Activated B cell treated with CpG ODN at 0.5 μM for 24 hours (primary cell): ENCODE results near the gene SMIM28. TPM values are rescaled to one million over a fixed set of nuclear protein-coding genes. Genes with fewer than 3 reads are reported as not detected.

Experiments
- ATAC-seq: fragments of 200-7000 bp; cut with Tn5 transposase; one replicate; pipeline ENCODE4 v1.10.0; 2021; ENCODE audit warnings: low read depth, mild to moderate bottlenecking, moderate library complexity
- CTCF ChIA-PET: fragments of 350-600 bp; sonication (Branson Sonifier 250); formaldehyde crosslinking; loops from one replicate; lab custom pipeline; 2021; ENCODE audit warnings: antibody characterized with exemption; lab: Charles Lee
- POLR2A ChIA-PET: fragments of 350-600 bp; sonication (Branson Sonifier 250); formaldehyde crosslinking; loops from one replicate; lab custom pipeline; 2021; ENCODE audit warnings: antibody characterized with exemption; lab: Charles Lee
- DNase-seq: peaks from one replicate; pipeline ENCODE4 v3.0.0; 2022
- H3K27ac Mint-ChIP-seq: one replicate; pipeline ENCODE4 v1.8.0; 2020; ENCODE audit warnings: mixed read lengths
- H3K27me3 Mint-ChIP-seq: one replicate; pipeline ENCODE4 v1.8.0; 2021; ENCODE audit warnings: mixed read lengths
- H3K36me3 Mint-ChIP-seq: one replicate; pipeline ENCODE4 v1.8.0; 2021; ENCODE audit warnings: low read depth, mixed read lengths
- H3K4me1 Mint-ChIP-seq: one replicate; pipeline ENCODE4 v1.8.0; 2021; ENCODE audit warnings: mixed read lengths
- H3K4me3 Mint-ChIP-seq: one replicate; pipeline ENCODE4 v1.8.0; 2020; ENCODE audit warnings: mild to moderate bottlenecking, mixed read lengths
- H3K9me3 Mint-ChIP-seq: one replicate; pipeline ENCODE4 v1.8.0; 2020; ENCODE audit warnings: mixed read lengths
- intact Hi-C: fragments of 100-400 bp; cut with micrococcal nuclease; formaldehyde crosslinking; loops from one replicate; pipeline ENCODE4 v1.15.1; 2024
- total RNA-seq: library from RNA; stranded (reverse); gene quantifications from 2 replicates; pipeline ENCODE4 v1.2.3, GENCODE V29; 2022
- TF ChIP-seq, protein P1 (sequence below): fragments of 200-600 bp; IDR thresholded peaks from one replicate; pipeline ENCODE4 v1.8.0; 2022; ENCODE audit warnings: antibody characterized with exemption, mild to moderate bottlenecking

The SMIM28 gene
- total RNA-seq, 1 donor from 2014 or later, result not detected

DNA sequence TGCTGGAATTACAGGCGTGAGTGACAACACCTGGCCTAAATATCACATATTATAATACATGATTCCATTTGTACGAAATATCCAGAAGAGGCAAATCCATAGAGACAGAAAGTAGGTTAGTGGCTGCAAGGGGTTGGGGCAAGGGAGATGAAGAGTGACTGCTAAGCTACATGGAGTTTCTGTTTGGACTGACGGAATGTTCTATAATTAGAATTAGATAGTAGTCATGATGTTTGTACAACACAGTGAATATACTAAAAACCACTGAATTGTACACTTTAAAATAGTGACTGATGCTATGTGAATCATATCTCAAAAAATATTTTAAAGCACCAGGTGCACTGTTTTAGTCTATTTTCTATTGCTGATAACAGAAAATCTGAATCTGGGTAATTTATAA, 22.6 kb downstream of the SMIM28 start:
- no peak for ATAC-seq

DNA sequence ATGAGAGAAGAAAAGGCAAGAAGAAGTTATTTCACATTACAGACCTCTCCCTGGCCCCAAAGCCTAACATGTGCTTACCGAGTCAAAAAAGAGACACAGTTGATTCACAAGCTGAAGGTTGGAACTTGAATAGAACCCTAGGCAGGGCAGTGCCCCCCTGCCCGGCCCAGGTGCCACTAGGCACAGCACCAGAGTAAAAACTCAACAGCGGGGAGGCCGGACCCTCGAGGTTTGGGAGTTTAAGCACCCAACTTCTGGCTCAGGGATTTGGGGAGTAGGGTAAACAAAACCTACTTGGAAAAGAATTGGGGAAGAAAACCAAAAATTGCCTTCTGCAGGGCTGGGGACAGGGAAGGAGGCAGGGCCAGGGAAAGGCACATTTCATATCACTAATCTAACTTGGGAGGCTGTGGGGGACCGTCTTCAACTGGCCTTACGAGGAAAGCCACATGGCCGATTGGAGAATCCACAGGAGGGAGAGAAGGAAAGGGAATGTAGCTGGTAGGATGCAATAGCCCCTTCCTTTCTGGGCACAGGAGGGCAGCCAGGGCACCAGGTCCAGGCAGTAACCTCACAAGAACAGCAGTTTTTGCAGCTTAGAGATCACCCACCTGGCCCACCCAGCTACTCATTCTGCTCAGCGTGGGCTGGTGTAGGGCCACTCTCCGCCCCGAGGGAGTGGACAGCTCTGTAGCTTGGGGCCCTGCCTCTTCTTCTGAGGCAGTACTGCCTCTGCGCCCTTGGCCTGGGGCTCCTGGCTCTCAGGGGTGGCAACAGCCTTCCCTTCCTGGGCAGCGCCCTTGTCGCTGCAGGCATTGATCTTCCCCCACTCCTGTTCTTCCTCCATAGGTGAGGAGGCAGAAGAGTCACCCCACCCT, 24.5 kb downstream of the SMIM28 start:
- TF ChIP-seq, protein P1, sequence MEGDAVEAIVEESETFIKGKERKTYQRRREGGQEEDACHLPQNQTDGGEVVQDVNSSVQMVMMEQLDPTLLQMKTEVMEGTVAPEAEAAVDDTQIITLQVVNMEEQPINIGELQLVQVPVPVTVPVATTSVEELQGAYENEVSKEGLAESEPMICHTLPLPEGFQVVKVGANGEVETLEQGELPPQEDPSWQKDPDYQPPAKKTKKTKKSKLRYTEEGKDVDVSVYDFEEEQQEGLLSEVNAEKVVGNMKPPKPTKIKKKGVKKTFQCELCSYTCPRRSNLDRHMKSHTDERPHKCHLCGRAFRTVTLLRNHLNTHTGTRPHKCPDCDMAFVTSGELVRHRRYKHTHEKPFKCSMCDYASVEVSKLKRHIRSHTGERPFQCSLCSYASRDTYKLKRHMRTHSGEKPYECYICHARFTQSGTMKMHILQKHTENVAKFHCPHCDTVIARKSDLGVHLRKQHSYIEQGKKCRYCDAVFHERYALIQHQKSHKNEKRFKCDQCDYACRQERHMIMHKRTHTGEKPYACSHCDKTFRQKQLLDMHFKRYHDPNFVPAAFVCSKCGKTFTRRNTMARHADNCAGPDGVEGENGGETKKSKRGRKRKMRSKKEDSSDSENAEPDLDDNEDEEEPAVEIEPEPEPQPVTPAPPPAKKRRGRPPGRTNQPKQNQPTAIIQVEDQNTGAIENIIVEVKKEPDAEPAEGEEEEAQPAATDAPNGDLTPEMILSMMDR, result no peak
- no peaks in the 10 kb centered on the region for H3K27me3 Mint-ChIP-seq
- H3K4me1 Mint-ChIP-seq, result peaks cover 20% of the 10 kb centered on the region
- CTCF ChIA-PET, result interaction anchor here (3.0 kb wide), 1 partner anchor 8 kb away, joined by 17 read pairs; no protein-coding TSS in a partner anchor
- intact Hi-C loops, result loop anchor here (5.0 to 10.0 kb wide), 5 partner anchors 293 to 1577 kb away; partner anchors contain the start of genes PEX7, REPS1 and TNFAIP3
- POLR2A ChIA-PET, result interaction anchor here (0.7 kb wide), 2 partner anchors 279 to 535 kb away, joined by 3 to 7 read pairs; partner anchors contain the start of gene TNFAIP3
- peaks cover 15% of the 10 kb centered on the region for H3K36me3 Mint-ChIP-seq
- DNase-seq, result no peak
- peak overlapping the region; percentile 11 for H3K4me3 Mint-ChIP-seq
- no peak for ATAC-seq
- no peaks in the 10 kb centered on the region for H3K9me3 Mint-ChIP-seq
- no peak overlapping the region for H3K27ac Mint-ChIP-seq

More for the DNA sequence above, 22.6 kb downstream of the SMIM28 start:
- Mint-ChIP-seq H3K4me3 (no peak overlapping the region), H3K4me1 (peaks cover 22% of the 10 kb centered on the region), H3K9me3 (no peaks in the 10 kb centered on the region), H3K27me3 (no peaks in the 10 kb centered on the region), H3K36me3 (peaks cover 2% of the 10 kb centered on the region), H3K27ac (no peak overlapping the region)
- TF ChIP-seq, protein P1, result no peak
- ChIA-PET POLR2A (no interaction called here), CTCF (no interaction called here)
- intact Hi-C loops, result loop anchor here (5.0 to 10.0 kb wide), 5 partner anchors 294 to 1576 kb away; partner anchors contain the start of genes PEX7, REPS1 and TNFAIP3
- DNase-seq, result no peak

DNA sequence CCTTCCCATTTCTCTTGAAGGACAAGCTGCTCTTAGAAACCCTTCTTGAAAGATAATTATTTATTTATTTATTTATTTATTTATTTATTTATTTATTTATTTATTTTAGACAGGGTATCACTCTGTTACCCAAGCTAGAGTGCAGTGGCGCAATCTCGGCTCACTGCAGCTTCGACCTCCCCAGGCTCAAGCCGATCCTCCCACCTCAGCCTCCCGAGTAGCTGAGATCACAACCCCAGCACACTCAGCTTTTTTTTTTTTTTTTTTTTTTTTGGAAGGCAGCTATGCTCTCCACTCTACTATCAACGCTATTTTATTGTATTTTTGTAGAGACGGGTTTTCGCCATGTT, 25.1 kb downstream of the SMIM28 start:
- DNase-seq (no peak), ATAC-seq (no peak)
- no peaks in the 10 kb centered on the region for H3K9me3 Mint-ChIP-seq
- no peak overlapping the region for H3K4me3 Mint-ChIP-seq
- H3K27ac Mint-ChIP-seq, result peak overlapping the region; percentile 73
- peaks cover 20% of the 10 kb centered on the region for H3K36me3 Mint-ChIP-seq
- ChIA-PET POLR2A (interaction anchor here (0.6 to 3.1 kb wide), 4 partner anchors 8 to 536 kb away, joined by 3 to 17 read pairs (median 5); partner anchors contain the start of gene TNFAIP3), CTCF (interaction anchor here (3.0 kb wide), 1 partner anchor 9 kb away, joined by 17 read pairs; no protein-coding TSS in a partner anchor)
- intact Hi-C loops, result loop anchor here (5.0 to 10.0 kb wide), 5 partner anchors 292 to 1578 kb away; partner anchors contain the start of genes PEX7, REPS1 and TNFAIP3
- H3K4me1 Mint-ChIP-seq, result peaks cover 20% of the 10 kb centered on the region
- TF ChIP-seq, protein P1, result no peak
- H3K27me3 Mint-ChIP-seq, result no peaks in the 10 kb centered on the region

DNA sequence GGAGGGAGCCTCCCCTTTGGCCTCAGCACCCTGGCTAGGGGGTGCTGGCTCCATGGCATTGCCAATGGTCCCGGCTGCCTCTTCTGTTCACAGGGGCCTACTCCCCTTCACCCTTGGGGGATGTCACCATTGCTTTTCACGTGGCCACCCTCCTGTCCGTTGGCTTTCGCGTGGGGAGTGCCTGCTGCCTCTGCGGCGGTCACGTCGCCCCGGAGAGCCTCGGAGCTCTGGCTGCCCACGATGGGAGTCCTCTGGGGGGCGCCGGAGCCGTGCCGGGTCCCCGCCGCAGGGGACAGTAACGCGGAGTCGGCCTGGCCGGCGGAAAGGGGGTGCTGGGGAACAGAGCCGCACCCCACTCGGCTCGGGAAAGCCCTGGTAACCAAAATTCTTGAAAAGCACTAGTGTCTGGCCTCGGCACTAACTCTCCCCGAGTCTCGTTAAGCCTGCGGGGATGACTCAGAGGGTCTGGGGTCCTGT, 25.7 kb downstream of the SMIM28 start:
- DNase-seq, result peak; percentile 43
- ChIA-PET CTCF (interaction anchor here (1.5 to 3.0 kb wide), 2 partner anchors 9 to 286 kb away, joined by 16 to 17 read pairs; no protein-coding TSS in a partner anchor), POLR2A (interaction anchor here (0.6 to 3.1 kb wide), 3 partner anchors 9 to 971 kb away, joined by 3 to 17 read pairs (median 10); partner anchors contain the start of gene CITED2)
- Mint-ChIP-seq H3K4me1 (peaks cover 20% of the 10 kb centered on the region), H3K9me3 (no peaks in the 10 kb centered on the region), H3K27me3 (no peaks in the 10 kb centered on the region), H3K36me3 (peaks cover 23% of the 10 kb centered on the region), H3K27ac (peak overlapping the region; percentile 73), H3K4me3 (peak overlapping the region; percentile 80)
- peak; percentile 5 for ATAC-seq
- TF ChIP-seq, protein P1, result no peak
- intact Hi-C loops, result loop anchor here (5.0 to 10.0 kb wide), 5 partner anchors 291 to 1579 kb away; partner anchors contain the start of genes PEX7, REPS1 and TNFAIP3
